ENCODE results near the gene RRBP1. TPM values are rescaled to one million over a fixed set of nuclear protein-coding genes. Genes with fewer than 3 reads are reported as not detected.

RRBP1 gene
- total RNA-seq, 1 donor from 2014 or later, result 101 TPM

DNA sequence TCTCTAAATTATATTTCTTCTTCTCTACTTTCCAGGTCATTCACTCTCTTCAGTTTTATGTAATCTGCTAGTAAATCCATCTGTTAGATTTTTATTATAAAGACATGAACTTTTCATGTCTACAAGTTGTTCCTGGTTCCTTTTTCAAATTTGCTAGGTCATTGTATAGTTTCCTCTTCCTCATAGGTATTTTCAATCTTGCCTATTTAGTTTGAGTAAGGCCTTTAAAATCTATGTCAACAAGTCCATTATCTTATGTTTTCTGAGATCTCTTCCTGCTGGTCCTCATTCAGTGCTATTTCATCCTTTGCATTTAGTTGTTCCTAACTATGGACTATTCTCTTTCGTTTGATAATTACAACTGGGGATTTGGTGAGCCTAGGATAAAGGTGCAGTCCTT, 11.0 kb downstream of the RRBP1 start:
- intact Hi-C loops (cut with DNase I), result no loop called here
- no peak overlapping the region for H3K4me3 ChIP-seq
- peaks cover 0 to 2% of the 10 kb centered on the region in 2 donors for H3K36me3 ChIP-seq
- H3K9me3 ChIP-seq, result no peaks in the 10 kb centered on the region
- peaks cover 17 to 21% of the 10 kb centered on the region in 2 donors for H3K4me1 ChIP-seq
- TF ChIP-seq, protein P1, sequence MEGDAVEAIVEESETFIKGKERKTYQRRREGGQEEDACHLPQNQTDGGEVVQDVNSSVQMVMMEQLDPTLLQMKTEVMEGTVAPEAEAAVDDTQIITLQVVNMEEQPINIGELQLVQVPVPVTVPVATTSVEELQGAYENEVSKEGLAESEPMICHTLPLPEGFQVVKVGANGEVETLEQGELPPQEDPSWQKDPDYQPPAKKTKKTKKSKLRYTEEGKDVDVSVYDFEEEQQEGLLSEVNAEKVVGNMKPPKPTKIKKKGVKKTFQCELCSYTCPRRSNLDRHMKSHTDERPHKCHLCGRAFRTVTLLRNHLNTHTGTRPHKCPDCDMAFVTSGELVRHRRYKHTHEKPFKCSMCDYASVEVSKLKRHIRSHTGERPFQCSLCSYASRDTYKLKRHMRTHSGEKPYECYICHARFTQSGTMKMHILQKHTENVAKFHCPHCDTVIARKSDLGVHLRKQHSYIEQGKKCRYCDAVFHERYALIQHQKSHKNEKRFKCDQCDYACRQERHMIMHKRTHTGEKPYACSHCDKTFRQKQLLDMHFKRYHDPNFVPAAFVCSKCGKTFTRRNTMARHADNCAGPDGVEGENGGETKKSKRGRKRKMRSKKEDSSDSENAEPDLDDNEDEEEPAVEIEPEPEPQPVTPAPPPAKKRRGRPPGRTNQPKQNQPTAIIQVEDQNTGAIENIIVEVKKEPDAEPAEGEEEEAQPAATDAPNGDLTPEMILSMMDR (IDR thresholded peaks at IDR 0.05), result no peak
- H3K27ac ChIP-seq, result no peak overlapping the region
- H3K27me3 ChIP-seq, result no peaks in the 10 kb centered on the region
- DNase-seq (ENCODE audit: low spot score in 2 of 2), result no peak

GRCh38 chr20:17669306-17669931, 12.6 kb downstream of the RRBP1 start:
- TF ChIP-seq, protein P1 (IDR thresholded peaks at IDR 0.05), result no peak

DNA sequence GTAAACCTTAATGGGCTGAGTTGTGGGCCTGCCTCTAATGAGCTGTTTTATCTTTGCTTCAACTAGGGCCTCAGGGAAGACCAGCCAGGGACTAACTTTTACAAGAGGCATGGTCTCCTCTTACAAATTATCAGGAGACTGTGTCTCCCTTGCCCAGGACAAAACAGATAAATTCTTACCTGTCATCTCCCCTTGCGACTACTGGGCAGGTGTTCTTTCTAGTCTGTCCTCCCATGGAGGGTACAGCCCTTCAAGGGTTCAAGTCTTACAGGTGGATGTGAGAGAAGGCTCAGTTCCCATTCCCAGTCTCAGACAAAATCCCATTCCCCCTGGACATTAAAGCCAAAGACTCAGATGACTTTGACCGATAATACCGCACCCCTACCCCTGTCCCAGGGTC, 13.6 kb downstream of the RRBP1 start:
- intact Hi-C loops (cut with DNase I), result no loop called here
- peaks cover 0 to 2% of the 10 kb centered on the region in 2 donors for H3K36me3 ChIP-seq
- TF ChIP-seq, protein P1 (IDR thresholded peaks at IDR 0.05), result no peak
- DNase-seq (ENCODE audit: low spot score in 2 of 2), result peak in 1 of 2 donors; percentile 12
- H3K27ac ChIP-seq, result no peak overlapping the region
- no peak overlapping the region for H3K4me3 ChIP-seq
- H3K4me1 ChIP-seq, result peaks cover 5 to 12% of the 10 kb centered on the region in 2 donors
- H3K27me3 ChIP-seq, result no peaks in the 10 kb centered on the region
- no peaks in the 10 kb centered on the region for H3K9me3 ChIP-seq

More at GRCh38 chr20:17669306-17669931, 12.6 kb downstream of the RRBP1 start:
- Histone ChIP-seq H3K27me3 (no peaks in the 10 kb centered on the region), H3K4me3 (no peak overlapping the region), H3K36me3 (peaks cover 0 to 2% of the 10 kb centered on the region in 2 donors), H3K9me3 (no peaks in the 10 kb centered on the region), H3K27ac (no peak overlapping the region), H3K4me1 (peaks cover 5 to 12% of the 10 kb centered on the region in 2 donors)
- intact Hi-C loops (cut with DNase I), result no loop called here
- DNase-seq (ENCODE audit: low spot score in 2 of 2), result peak in 1 of 2 donors; percentile 12

DNA sequence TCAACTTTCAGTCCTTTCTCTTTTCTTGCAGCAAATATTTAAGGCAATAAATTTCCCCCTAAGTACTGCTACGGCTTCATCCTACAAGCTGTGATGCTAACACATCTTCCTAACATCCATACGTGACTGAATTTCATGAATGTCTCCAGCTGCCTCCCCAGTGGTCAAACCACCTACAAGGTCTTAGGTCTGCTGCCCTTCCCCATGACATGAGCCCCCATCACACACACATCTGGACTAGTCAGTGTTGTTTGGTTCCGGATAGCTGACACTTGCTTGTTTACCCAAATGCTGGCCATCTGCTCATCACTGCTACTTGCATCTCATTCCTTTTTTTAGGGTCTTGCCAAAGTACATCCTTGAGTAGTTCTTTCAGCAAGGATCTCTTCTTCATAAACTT, 14.6 kb downstream of the RRBP1 start:
- Histone ChIP-seq H3K4me3 (no peak overlapping the region), H3K27ac (peak overlapping the region; percentile 0 to 36), H3K4me1 (peaks cover 5 to 19% of the 10 kb centered on the region in 2 donors), H3K36me3 (peaks cover 0 to 2% of the 10 kb centered on the region in 2 donors), H3K27me3 (no peaks in the 10 kb centered on the region), H3K9me3 (no peaks in the 10 kb centered on the region)
- intact Hi-C loops (cut with DNase I), result no loop called here
- peak in 1 of 2 donors; percentile 47 for DNase-seq (ENCODE audit: low spot score in 2 of 2)
- TF ChIP-seq, protein P1 (IDR thresholded peaks at IDR 0.05), result no peak

GRCh38 chr20:17666481-17666880, 15.6 kb downstream of the RRBP1 start:
- DNase-seq (ENCODE audit: low spot score in 2 of 2), result peak in 1 of 2 donors; percentile 59

More at GRCh38 chr20:17666481-17666880, 15.6 kb downstream of the RRBP1 start:
- intact Hi-C loops (cut with DNase I), result no loop called here
- H3K36me3 ChIP-seq, result peaks cover 0 to 2% of the 10 kb centered on the region in 2 donors
- peaks cover 6 to 25% of the 10 kb centered on the region in 2 donors for H3K4me1 ChIP-seq
- TF ChIP-seq, protein P1 (IDR thresholded peaks at IDR 0.05), result no peak
- no peaks in the 10 kb centered on the region for H3K9me3 ChIP-seq
- no peaks in the 10 kb centered on the region for H3K27me3 ChIP-seq
- no peak overlapping the region for H3K4me3 ChIP-seq
- H3K27ac ChIP-seq, result peak overlapping the region; percentile 0 to 36
